ENCODE data around the gene ZNF577. TPM values are rescaled to one million over a fixed set of nuclear protein-coding genes. Genes with fewer than 3 reads are reported as not detected.

The ZNF577 gene
- total RNA-seq, 2 experiments from 2014 or later, result 5.3 to 6.1 TPM

DNA sequence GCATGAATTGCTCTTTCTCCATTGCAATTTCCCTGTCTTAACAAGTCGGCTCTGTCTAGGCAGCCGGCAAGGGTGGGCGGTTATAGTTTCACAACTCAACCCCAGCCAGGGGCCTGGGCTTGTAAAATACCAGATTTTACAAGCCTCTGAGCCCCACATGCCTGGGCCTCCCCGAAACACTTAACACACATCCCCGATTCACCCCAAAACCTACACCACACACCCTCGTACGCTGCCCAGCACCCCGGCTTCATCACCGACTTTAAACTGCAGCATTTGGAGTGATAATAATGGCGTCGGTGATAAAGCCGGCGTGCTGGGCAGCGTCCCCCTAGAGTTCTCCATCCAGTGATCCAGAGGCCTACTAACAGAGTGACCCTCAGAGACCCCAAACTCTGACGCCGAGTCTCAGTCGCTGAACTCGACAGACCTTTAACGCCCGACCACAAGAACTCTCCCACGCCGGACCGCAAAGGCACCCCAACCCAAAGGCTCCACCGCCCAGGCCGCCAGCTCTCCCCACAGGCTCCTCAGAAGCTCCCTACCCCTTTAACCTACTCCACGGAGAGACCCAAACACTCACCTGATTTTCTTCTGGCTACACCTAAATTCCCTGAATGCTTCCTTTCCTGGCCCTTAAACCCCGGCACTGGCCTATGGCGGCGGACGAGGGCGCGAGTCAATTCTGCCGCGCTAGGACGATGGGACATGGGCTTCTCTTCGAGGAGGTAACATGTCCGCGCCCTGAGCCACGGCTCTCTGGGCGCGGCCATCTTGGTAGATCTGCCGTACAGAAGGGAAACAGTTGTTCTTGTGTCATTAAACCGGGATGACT, 16.8 kb upstream of the ZNF577 start, which contains the start of gene ZNF649:
Gene ZNF649 (minus strand): TSS at position 687 of the 835 bp plus-strand sequence. CDS start 4,910 bp downstream, outside the sequence.
- H3K27ac Mint-ChIP-seq, result peak within 1 kb of the TSS; percentile 89
- POLR2A ChIA-PET, result interaction anchor here (0.7 kb wide), 1 partner anchor 104 kb away, joined by 3 read pairs; no protein-coding TSS in a partner anchor
- H3K9me3 Mint-ChIP-seq, result peaks cover 67% of the 10 kb centered on the region
- no peaks in the 10 kb centered on the region for H3K27me3 Mint-ChIP-seq
- H3K4me1 Mint-ChIP-seq, result peaks cover 22% of the 10 kb centered on the region
- peaks cover 66% of the 10 kb centered on the region for H3K36me3 Mint-ChIP-seq (ENCODE audit: low read depth)
- peak within 1 kb of the TSS; percentile 95 for H3K4me3 Mint-ChIP-seq
- CTCF ChIA-PET, result no interaction called here
- peak; percentile 82 for DNase-seq

DNA sequence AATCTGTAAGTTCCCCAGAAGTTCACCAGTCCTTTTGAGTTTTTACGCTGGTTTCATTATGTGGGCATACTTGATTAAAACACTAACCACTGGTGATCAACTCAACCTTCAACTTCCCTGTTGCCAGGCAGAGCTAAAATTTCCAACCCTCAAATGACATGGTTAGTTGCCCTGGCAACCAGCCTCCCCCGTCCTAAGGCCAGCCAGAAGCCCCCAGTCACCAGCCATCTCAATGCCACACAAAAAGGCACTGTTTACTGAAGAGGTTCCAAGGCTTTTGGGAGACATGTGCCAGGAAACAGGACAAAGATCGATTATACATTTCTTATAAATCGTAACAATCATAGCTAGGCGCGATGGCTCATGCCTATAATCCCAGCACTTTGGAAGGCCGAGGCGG, 15.4 kb upstream of the ZNF577 start:
- Mint-ChIP-seq H3K36me3 (ENCODE audit: low read depth) (peaks cover 77% of the 10 kb centered on the region), H3K27ac (no peak overlapping the region), H3K9me3 (peaks cover 63% of the 10 kb centered on the region), H3K4me1 (peaks cover 22% of the 10 kb centered on the region), H3K27me3 (no peaks in the 10 kb centered on the region), H3K4me3 (peak overlapping the region; percentile 5)
- ChIA-PET CTCF (no interaction called here), POLR2A (interaction anchor here (1.3 kb wide), 1 partner anchor 12 kb away, joined by 3 read pairs; no protein-coding TSS in a partner anchor)
- no peak for DNase-seq

DNA sequence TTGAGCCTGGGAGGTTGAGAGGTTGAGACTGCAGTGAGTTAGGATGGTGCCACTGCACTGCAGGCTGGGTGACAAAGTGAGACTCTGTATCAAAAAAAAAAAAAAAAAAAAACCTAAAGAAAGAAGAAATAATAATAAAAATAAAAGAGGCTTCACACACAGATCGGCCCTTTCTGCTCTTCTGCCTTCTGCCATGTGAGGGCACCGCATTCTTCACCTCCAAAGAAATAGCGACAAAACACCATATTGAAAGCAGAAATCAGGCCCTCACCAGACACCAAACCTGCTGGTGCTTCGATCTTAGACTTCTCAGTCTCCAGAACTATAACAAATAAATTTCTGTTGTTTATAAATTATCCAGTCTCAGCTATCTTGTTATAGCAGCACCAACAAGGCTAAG, 14.1 kb upstream of the ZNF577 start:
- Mint-ChIP-seq H3K36me3 (ENCODE audit: low read depth) (peaks cover 90% of the 10 kb centered on the region), H3K9me3 (peaks cover 63% of the 10 kb centered on the region), H3K4me1 (peaks cover 22% of the 10 kb centered on the region), H3K27me3 (no peaks in the 10 kb centered on the region), H3K4me3 (no peak overlapping the region), H3K27ac (no peak overlapping the region)
- ChIA-PET POLR2A (no interaction called here), CTCF (no interaction called here)
- DNase-seq, result no peak

DNA sequence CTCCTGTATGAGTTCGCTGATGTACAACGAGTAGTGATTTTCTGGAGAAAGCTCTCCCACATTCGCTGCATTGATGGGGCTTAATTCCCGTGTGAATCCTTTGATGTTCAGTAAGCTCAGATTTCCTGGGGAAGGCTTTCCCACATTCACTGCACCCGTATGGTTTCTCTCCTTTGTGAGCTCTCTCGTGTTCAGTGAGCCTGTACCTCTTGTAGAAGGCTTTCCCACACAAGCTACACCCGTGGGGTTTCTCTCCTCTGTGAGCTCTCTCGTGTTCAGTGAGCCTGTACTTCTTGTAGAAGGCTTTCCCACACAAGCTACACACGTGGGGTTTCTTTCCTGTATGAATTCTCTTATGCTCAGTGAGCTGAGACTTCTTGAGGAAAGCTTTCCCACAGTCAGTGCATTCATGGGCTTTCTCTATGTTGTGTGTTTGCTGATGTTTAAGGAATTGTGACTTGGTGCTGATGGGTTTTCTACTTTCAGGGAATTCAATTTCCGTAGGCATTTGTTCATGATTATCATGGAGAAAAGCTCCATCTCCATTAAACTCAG, 3.5 kb upstream of the ZNF577 start:
- Mint-ChIP-seq H3K4me1 (peaks cover 5% of the 10 kb centered on the region), H3K36me3 (ENCODE audit: low read depth) (peaks cover 91% of the 10 kb centered on the region), H3K27me3 (no peaks in the 10 kb centered on the region), H3K4me3 (no peak overlapping the region), H3K9me3 (peaks cover 84% of the 10 kb centered on the region), H3K27ac (no peak overlapping the region)
- ChIA-PET CTCF (no interaction called here), POLR2A (interaction anchor here (1.1 to 1.2 kb wide), 2 partner anchors 12 to 20 kb away, joined by 3 read pairs; no protein-coding TSS in a partner anchor)
- DNase-seq, result no peak

DNA sequence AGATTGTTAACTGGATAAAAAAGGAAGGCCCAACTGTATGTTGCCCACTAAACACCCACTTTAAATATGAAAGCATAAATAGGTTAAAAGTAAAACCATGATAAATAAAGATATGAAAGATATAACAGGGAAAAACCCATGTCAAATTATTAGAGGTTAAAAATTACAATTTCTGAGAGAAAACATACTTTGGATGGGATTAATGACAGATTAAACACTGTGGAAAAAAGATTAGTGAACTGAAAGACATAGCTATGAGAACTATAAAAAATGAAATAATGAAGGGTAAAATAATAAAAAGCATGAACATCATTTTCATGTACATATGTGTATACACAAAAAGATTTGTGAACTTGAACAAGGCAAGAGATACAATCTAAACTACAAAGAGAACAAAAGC, 2.2 kb upstream of the ZNF577 start:
- no peak overlapping the region for H3K4me3 Mint-ChIP-seq
- peaks cover 84% of the 10 kb centered on the region for H3K9me3 Mint-ChIP-seq
- H3K4me1 Mint-ChIP-seq, result peaks cover 5% of the 10 kb centered on the region
- POLR2A ChIA-PET, result no interaction called here
- no peak overlapping the region for H3K27ac Mint-ChIP-seq
- CTCF ChIA-PET, result no interaction called here
- H3K36me3 Mint-ChIP-seq (ENCODE audit: low read depth), result peaks cover 85% of the 10 kb centered on the region
- H3K27me3 Mint-ChIP-seq, result no peaks in the 10 kb centered on the region
- no peak for DNase-seq

DNA sequence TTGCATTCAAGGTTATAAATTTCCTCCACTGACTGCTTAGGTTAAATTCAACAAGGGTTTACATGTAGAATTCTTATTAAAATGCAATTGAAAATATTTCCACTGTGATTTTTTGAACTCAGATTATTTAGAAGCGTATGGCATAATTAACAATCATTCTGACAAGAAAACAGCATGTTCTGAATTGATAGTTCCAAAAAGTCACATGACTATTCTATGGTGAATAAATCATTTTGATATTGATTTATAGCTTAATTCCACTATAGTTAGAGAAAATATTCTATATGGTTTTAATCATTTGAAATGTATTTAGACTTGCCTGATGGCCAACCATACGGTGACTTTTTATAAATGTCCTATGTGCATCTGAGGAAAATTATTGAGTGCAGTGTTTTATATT, 3.0 kb downstream of the ZNF577 start:
- no peak overlapping the region for H3K27ac Mint-ChIP-seq
- CTCF ChIA-PET, result no interaction called here
- no peaks in the 10 kb centered on the region for H3K27me3 Mint-ChIP-seq
- peaks cover 76% of the 10 kb centered on the region for H3K9me3 Mint-ChIP-seq
- no peak for DNase-seq
- no peak overlapping the region for H3K4me3 Mint-ChIP-seq
- peaks cover 63% of the 10 kb centered on the region for H3K36me3 Mint-ChIP-seq (ENCODE audit: low read depth)
- POLR2A ChIA-PET, result no interaction called here
- H3K4me1 Mint-ChIP-seq, result peaks cover 5% of the 10 kb centered on the region

DNA sequence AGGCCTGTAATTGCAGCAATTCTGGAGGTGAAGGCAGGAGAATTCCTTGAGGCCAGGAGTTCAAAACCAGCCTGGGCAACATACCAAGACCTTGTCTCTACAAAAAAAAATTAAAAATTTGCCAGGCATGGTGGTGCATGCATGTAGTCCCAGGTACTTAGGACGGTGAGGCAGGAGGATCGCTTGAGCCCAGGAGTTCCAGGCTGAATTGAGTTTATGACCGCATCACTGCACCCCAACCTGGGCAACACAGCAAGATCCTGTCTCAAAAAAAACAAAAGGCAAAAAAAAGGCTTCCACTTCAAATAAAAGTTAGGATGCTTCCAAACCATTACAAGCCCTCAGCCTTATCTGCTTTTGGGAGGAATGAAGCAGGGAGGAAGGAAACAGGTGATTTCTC, 5.2 kb downstream of the ZNF577 start:
- no peak overlapping the region for H3K27ac Mint-ChIP-seq
- CTCF ChIA-PET, result no interaction called here

DNA sequence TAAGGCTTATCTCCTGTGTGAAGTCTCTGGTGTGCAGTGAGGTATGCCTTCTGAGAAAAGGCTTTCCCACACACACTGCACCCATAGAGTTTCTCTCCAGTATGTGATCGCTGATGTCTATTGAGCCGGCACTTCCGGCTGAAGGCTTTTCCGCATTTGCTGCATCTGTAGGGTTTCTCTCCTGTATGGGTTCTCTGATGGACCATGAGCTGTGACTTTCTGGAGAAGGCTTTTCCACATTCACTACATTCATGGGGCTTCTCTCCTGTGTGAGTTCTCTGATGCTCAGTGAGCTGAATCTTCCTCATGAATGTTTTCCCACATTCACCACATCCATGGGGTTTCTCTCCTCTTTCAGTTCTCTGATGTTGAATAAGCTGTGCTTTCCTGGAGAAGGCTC, 14.7 kb downstream of the ZNF577 start:
- Mint-ChIP-seq H3K36me3 (ENCODE audit: low read depth) (peaks cover 68% of the 10 kb centered on the region), H3K9me3 (peaks cover 85% of the 10 kb centered on the region), H3K4me1 (no peaks in the 10 kb centered on the region), H3K4me3 (no peak overlapping the region), H3K27ac (no peak overlapping the region), H3K27me3 (no peaks in the 10 kb centered on the region)
- ChIA-PET CTCF (interaction anchor here (0.6 kb wide), 1 partner anchor 771 kb away, joined by 5 read pairs; no protein-coding TSS in a partner anchor), POLR2A (no interaction called here)
- DNase-seq, result no peak

More for the DNA sequence above, 5.2 kb downstream of the ZNF577 start:
- Mint-ChIP-seq H3K4me1 (peaks cover under 1% of the 10 kb centered on the region), H3K36me3 (ENCODE audit: low read depth) (peaks cover 55% of the 10 kb centered on the region), H3K27me3 (no peaks in the 10 kb centered on the region), H3K9me3 (peaks cover 67% of the 10 kb centered on the region), H3K4me3 (no peak overlapping the region)
- POLR2A ChIA-PET, result no interaction called here
- no peak for DNase-seq

DNA sequence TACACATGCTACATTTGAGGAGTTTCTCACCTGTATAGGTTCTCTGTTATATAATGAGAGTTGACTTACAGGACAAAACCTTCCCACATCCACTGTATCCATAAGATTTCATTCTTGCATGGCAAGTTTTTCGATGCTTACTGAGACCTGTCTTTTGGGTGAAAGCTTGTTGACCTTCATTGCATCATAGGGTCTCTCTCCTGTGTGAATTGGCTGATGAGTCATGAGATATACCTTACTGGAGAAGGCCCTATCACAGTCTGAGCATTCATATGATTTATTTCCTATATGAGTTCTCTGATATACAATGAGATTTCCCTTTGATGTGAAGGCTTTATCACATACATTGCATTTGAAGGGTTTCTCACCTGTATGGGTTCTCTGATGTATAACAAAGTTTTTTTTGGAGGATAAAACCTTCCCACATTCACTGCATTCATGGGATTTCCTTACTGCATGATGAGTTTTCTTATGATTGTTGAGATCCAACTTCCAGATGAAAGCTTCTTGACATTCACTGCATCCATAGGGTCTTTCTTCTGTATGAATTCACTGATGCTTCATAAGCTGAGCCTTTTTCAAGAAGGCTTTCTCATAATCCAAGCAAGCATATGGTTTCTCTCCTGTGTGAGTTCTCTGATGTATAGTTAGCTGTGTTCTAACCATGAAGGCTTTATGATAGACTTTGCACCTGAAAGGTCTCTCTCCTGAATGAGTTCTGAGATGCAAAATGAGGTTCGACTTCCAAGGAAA, 25.7 kb downstream of the ZNF577 start:
- no peaks in the 10 kb centered on the region for H3K27me3 Mint-ChIP-seq
- H3K4me1 Mint-ChIP-seq, result no peaks in the 10 kb centered on the region
- POLR2A ChIA-PET, result no interaction called here
- peaks cover 26% of the 10 kb centered on the region for H3K36me3 Mint-ChIP-seq (ENCODE audit: low read depth)
- no peak for DNase-seq
- H3K27ac Mint-ChIP-seq, result no peak overlapping the region
- H3K9me3 Mint-ChIP-seq, result peaks cover 71% of the 10 kb centered on the region
- H3K4me3 Mint-ChIP-seq, result no peak overlapping the region
- CTCF ChIA-PET, result no interaction called here

DNA sequence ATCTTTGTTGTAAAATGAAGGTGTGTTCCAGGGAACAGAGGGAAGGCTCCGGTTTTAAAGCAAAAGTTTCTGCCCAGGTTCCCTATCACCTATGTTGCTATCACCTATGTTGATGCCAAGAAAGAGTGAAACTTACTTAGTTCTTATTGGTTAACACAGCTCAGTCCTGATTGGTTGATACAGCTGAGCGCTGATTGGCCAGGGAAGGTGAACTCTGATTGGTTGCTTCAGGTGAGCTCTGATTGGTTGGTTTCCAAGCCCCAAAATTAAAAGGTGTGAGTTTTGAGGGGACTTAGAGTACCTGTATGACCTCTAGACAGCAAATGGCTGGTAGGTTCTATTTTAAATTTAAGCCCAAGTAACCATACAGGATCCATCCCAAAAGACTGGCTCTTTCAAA, 50.6 kb downstream of the ZNF577 start:
- H3K27ac Mint-ChIP-seq, result no peak overlapping the region
- DNase-seq, result no peak
- ChIA-PET CTCF (no interaction called here), POLR2A (no interaction called here)
- no peaks in the 10 kb centered on the region for H3K27me3 Mint-ChIP-seq
- H3K36me3 Mint-ChIP-seq (ENCODE audit: low read depth), result peaks cover 3% of the 10 kb centered on the region
- no peak overlapping the region for H3K4me3 Mint-ChIP-seq
- H3K9me3 Mint-ChIP-seq, result peaks cover 34% of the 10 kb centered on the region
- no peaks in the 10 kb centered on the region for H3K4me1 Mint-ChIP-seq

DNA sequence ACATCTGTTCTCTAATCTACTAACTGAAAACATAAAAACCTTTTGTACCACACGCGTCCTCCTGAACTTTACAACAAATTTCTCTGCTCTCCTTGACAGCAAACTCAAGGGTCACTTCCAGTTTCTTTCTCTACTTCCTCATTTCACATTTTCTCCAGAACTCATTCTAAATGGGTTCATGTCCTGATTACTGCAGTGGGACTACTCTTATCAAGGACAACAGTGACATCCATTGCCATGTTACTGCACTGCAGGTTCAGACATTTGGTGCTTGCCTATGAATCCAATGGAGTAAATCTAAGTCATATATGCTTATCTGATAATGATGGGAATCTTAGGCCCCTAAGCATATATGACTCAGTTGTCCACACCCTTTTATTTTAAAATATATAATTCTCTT, 57.5 kb downstream of the ZNF577 start:
- Mint-ChIP-seq H3K27ac (no peak overlapping the region), H3K4me1 (no peaks in the 10 kb centered on the region), H3K4me3 (no peak overlapping the region), H3K27me3 (no peaks in the 10 kb centered on the region), H3K9me3 (peaks cover 37% of the 10 kb centered on the region), H3K36me3 (ENCODE audit: low read depth) (no peaks in the 10 kb centered on the region)
- no peak for DNase-seq
- ChIA-PET CTCF (no interaction called here), POLR2A (no interaction called here)

DNA sequence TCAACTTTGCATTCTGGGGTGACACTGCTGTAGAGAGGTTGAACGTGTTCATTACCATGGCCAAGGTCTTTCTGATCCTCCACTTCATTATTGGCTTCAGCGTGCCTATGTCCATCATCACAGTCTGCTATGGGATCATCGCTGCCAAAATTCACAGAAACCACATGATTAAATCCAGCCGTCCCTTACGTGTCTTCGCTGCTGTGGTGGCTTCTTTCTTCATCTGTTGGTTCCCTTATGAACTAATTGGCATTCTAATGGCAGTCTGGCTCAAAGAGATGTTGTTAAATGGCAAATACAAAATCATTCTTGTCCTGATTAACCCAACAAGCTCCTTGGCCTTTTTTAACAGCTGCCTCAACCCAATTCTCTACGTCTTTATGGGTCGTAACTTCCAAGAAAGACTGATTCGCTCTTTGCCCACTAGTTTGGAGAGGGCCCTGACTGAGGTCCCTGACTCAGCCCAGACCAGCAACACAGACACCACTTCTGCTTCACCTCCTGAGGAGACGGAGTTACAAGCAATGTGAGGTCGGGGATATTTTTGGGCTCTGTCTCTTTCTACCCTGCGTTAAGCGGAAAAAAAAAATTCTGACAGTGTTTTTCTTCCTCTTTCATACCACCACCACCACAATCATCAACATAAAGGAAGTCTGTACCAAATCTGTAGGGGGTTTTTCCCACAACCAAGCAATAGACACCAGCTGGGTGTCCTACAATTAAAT, 63.3 kb downstream of the ZNF577 start:
- Mint-ChIP-seq H3K4me3 (no peak overlapping the region), H3K9me3 (peaks cover 42% of the 10 kb centered on the region), H3K27ac (no peak overlapping the region), H3K27me3 (no peaks in the 10 kb centered on the region), H3K36me3 (ENCODE audit: low read depth) (no peaks in the 10 kb centered on the region), H3K4me1 (no peaks in the 10 kb centered on the region)
- POLR2A ChIA-PET, result no interaction called here
- CTCF ChIA-PET, result no interaction called here
- DNase-seq, result no peak

DNA sequence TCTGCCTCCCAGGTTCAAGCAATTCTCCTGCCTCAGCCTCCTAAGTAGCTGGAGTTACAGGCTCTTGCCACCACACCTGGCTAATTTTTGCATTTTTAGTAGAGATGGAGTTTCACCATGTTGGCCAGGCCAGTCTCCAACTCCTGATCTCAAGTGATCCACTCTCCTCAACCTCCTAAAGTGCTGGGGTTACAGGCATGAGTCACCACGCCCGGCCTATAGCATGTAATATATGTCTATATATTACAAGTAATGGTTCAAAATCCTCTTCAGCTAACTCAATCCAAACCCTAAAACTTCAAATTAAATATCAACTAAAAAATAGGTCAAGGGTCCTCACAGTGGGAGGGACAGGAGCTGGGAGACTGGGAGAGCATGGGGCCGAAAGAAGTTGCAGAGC, 64.8 kb downstream of the ZNF577 start:
- DNase-seq, result no peak
- H3K4me1 Mint-ChIP-seq, result no peaks in the 10 kb centered on the region
- no peak overlapping the region for H3K27ac Mint-ChIP-seq
- H3K4me3 Mint-ChIP-seq, result no peak overlapping the region
- no peaks in the 10 kb centered on the region for H3K27me3 Mint-ChIP-seq
- CTCF ChIA-PET, result no interaction called here
- POLR2A ChIA-PET, result no interaction called here
- no peaks in the 10 kb centered on the region for H3K36me3 Mint-ChIP-seq (ENCODE audit: low read depth)
- peaks cover 47% of the 10 kb centered on the region for H3K9me3 Mint-ChIP-seq

Measured in activated CD4-positive, alpha-beta memory T cell treated with anti-CD3 and anti-CD28 coated beads, Interleukin-2, amount 10 ng/mL, durations not matched to agents 7 days and 5 days (primary cell).